A549 treated with CpdA at 1 μM for 4 hours (cell line): ENCODE data around the gene MGAT1. TPM values are rescaled to one million over a fixed set of nuclear protein-coding genes. Genes with fewer than 3 reads are reported as not detected.

Experiments
- total RNA-seq: library from RNA; stranded (reverse); fragments of 200-300 nt; extraction: Qiagen RNA extraction; gene quantifications from 5 replicates; pipeline ENCODE4 v1.2.3, GENCODE V29; 2022; ENCODE audit warnings: low read depth

The MGAT1 gene
- 67.6 to 87.7 TPM (median 82.2 TPM) in 5 replicates for total RNA-seq

DNA sequence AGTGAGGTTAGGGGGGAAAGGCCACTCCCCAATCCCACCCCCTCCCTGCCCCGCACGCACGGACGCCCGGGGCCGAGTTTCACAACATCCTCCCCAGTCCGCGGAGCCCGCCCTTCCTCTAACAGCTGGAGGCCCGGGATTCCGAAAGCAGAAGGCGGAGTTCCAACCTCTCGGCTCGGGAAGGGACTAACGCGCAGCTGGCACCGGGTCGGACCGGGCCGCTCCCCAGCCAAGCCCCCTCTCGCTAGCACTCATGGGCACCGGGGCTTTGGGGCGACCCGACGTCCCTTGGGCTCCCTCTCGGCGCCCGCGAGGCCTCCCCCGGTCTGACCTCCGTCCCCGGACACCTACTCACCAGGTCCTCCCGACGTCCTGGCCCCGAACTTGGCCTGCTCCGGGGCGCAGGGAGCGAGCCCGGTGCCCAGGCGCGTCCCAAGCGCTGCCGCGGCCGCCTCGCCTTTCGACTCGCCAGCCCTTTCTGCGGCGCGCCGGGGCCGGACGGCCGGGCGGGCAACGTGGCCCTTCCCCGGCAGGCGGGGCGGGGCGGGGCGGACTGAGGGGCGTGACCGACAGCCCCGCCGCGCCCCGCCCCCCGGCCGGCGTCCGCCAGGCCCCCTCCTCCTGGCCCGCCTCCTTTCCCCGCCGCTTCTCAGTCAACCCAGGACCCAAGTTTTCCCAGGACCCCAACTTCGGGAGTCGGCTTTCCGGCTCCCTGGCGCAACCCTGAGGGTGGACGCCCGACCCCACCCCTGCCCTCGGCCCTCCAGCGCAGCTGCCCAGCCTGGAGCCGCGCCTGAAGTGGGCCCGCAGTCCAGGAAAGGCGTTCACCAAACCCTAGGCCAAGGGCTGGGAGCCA lies at the start of gene MGAT1:
TSS of gene MGAT1 (minus strand) at position 482 of the 856 bp plus-strand sequence. CDS start 9,835 bp downstream, outside the sequence.

DNA sequence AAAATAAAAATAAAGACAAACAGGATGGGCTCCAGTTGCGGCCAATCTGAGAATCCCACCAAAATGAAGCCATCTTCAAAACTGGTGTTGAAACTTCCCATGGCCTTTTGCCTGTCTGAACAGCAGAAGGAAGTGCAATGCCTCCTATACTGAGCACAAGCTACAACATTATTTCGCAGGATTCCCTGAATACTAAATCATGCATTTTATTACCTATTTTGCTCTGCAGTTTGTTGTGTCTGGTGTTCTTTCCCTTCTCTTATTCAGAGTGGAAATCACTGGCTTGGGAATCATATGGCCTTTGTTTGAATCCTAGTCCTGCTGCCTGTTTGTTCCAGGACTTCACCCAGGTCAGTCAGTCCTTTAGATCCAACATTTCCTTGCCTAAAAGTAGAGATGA lies 62.6 kb downstream of the MGAT1 start, which contains the start of gene OR2Y1:
TSS of gene OR2Y1 (minus strand) at position 101 of the 400 bp plus-strand sequence. CDS start at position 101, 0 bp downstream.

Other genes with a start within 250 kb of the MGAT1 start
- not detected in 5 replicates for gene SCGB3A1, start 211.3 kb downstream of the MGAT1 start, total RNA-seq
- 3.5 to 5.6 TPM (median 3.9 TPM) in 5 replicates for gene FLT4, start 153.2 kb downstream of the MGAT1 start, total RNA-seq
- gene OR2Y1, start 62.7 kb downstream of the MGAT1 start, total RNA-seq = not detected in 5 replicates
- gene ZFP62, start 58.5 kb upstream of the MGAT1 start, total RNA-seq = 8.7 to 10.4 TPM (median 9.4 TPM) in 5 replicates
- not detected in 5 replicates for gene BTNL8, start 96.4 kb upstream of the MGAT1 start, total RNA-seq
- gene BTNL3, start 186.0 kb upstream of the MGAT1 start, total RNA-seq = not detected in 5 replicates
- gene BTNL9, start 237.5 kb upstream of the MGAT1 start, total RNA-seq = 0.64 to 1.5 TPM (median 1.1 TPM) in 5 replicates